ENCODE results near the gene SESN3.

DNA sequence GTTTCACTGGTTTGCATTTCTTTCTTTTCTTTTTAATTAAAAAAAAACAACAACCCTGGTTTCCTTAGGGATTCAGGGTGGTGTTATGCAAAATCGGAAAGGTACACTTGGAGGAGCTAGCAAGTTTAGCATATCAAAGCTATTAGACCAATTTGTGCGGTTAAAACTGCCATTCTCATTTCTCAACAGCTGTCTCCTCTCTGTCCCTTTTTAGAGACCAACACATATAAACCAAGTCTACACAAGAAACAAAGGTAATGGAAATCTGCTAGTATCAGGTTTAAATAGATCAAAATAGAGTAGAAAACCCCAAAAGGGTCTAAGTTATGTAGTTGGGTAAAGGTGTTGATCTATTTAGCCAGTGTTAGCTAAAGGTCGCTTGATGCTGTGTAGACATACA is 1.7 kb upstream of the SESN3 start:
- TF ChIP-seq, protein P1, sequence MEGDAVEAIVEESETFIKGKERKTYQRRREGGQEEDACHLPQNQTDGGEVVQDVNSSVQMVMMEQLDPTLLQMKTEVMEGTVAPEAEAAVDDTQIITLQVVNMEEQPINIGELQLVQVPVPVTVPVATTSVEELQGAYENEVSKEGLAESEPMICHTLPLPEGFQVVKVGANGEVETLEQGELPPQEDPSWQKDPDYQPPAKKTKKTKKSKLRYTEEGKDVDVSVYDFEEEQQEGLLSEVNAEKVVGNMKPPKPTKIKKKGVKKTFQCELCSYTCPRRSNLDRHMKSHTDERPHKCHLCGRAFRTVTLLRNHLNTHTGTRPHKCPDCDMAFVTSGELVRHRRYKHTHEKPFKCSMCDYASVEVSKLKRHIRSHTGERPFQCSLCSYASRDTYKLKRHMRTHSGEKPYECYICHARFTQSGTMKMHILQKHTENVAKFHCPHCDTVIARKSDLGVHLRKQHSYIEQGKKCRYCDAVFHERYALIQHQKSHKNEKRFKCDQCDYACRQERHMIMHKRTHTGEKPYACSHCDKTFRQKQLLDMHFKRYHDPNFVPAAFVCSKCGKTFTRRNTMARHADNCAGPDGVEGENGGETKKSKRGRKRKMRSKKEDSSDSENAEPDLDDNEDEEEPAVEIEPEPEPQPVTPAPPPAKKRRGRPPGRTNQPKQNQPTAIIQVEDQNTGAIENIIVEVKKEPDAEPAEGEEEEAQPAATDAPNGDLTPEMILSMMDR (IDR thresholded peaks at IDR 0.05; ENCODE audit: low read length): no peak
- no peak for TF ChIP-seq EZH2 (IDR thresholded peaks at IDR 0.05; ENCODE audit: borderline replicate concordance, low read length)
